ENCODE data around the gene RAB27B.

RAB27B gene

DNA sequence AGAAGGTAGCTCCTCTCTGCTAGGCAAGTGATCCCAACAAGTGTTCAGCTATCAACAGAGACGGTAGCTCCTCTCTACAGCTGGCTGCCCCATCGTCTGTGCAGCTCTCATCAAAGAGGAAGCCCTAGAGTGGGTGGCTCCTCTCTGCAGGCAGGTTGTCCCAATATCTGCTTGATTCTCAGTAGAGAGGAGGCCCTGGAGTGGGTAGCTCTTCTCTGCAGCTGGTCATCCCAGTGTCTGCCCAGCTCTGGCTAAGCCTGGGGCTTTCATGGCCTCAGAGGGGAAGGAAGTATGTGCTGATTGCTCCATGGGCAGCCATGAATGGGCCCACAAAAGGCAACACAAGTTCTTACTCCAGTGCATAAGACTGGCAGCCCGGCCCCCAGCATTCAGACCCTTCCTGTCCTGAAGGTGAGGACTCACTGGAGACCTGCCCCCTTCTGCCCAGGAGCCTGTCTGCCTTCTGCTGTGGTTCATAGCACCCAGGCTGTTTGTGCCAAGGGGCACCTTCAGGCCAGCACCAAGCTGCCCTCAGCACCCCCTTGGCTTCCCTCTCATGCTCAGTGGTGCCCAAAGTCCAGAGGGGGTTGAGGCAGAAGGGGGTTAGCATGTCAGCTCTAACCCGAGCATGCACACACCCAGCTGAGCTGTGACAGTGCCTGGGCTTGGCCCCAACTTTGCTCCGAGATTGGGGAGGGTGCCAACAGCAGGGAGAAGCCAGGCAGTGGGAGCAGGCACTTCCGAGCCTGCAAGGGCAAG, 82.1 kb downstream of the RAB27B start:
- DNase-seq (ENCODE audit: low read depth) = no peak

DNA sequence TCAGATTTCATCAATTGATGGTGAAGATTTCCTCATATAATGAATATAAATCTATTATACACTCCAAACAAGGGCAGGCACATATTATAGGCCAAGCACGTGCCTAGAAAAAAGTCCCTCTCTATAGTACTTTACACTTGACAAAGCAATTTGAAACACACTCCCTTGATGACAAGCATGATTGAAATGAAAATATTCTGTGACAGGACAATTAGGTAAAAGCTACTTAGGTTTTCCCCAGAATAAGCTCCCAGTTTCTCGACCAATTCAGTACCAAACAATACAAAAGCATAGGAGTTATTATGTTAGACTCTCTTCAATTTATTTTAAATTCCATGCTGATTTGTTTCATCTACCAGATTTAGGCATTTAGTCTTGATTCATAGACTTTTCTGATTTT, 83.3 kb downstream of the RAB27B start:
- DNase-seq (ENCODE audit: low read depth) = no peak

DNA sequence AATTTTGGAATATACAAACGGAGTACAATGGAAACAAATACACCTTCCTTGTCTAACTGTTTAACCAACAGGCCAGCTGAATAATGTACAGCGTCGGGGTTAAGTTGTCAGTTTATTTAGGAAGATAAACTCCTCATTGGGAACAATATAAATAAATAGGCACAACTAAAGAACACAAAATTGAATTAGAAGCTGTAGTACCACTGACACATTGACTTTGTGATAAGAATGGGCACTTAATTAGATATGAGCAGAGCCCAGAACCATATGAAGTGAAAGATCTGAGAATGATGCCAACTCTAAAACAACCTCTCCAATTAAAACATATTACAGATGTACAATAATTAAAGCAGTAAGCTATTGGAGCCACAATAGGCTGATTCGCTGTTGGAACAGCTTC, 86.5 kb downstream of the RAB27B start:
- DNase-seq (ENCODE audit: low read depth) = no peak

DNA sequence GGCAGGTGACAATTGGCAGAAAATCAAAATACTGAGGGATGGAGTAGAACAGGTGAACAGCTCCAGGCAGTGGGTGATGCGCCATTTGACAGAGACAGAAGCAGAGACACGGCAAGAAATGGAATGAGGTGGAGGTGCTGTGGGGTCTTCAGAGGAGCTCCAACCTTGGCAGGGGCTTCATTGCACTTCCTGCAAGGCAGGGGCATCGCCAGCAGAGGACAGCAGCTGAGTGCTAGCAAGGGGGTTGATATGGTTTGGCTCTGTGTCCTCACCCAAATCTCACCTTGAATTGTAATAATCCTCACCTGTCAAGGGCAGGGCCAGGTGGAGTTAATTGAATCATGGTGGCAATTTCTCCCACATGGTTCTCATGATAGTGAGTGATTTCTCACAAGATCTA, 88.2 kb downstream of the RAB27B start:
- no peak for DNase-seq (ENCODE audit: low read depth)

DNA sequence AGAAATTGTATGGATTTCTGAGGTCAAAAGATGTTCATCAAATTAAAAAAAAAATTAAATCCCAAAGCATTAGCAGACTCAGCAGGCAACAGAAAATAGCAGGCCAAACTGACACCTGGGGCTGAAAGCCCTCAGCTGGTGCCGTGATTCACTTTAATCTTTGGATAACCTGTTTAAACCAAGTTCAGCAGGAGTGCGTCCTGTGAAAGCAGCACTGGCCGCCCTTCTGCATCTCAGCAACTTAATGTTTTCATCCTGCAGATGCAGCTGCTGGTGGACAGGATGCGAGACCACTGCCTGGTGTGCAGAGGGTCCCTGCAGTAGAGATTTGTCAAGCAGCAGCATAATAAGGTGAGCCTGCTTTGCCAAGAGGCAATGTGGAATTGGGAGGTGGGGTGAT, 89.8 kb downstream of the RAB27B start:
- no peak for DNase-seq (ENCODE audit: low read depth)

DNA sequence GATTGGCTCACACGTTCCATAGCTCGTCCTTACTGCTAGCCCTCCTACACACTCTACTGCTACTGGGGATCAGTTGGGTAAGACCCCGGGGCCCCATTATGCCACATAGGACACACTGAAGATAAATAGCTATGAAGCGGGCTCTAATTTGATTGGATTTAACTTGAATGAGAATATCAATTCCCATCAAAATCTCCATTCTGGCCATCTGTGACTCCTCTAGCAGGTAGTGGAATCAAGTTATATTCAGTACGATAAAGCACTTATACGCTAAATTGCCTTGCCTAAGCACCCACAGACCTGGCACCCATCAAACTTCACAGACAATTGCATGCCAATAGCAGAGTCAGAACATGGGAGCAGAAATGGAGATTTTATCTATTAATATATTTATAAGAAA, 91.1 kb downstream of the RAB27B start:
- DNase-seq (ENCODE audit: low read depth) = no peak

DNA sequence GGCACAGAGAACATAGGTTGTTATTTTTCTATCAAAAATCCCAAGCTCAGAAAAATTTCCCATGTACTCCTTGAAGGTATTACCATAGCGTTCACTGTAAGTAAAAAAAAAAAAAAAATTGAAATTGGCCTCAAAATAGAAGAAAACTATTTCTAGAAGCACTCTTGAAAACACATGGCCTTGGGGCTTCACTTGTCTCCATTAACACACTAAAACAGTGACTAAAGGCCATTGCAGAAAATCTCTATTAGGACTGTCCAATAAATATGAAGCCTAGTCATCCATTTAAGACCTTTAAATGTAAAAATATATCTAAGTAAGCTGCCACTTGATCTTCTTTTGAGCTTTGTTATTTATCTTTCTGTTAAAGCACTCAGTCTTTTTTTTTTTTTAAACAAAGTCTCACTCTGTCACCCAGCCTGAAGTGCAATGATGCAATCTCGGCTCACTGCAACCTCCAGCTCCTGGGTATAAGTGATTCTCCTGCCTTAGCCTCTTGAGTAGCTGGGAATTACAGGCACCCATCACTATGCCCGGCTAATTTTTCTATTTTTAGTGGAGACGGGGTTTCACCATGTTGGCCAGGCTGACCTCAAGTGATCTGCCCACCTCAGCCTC, 95.2 kb downstream of the RAB27B start:
- no peak for DNase-seq (ENCODE audit: low read depth)

DNA sequence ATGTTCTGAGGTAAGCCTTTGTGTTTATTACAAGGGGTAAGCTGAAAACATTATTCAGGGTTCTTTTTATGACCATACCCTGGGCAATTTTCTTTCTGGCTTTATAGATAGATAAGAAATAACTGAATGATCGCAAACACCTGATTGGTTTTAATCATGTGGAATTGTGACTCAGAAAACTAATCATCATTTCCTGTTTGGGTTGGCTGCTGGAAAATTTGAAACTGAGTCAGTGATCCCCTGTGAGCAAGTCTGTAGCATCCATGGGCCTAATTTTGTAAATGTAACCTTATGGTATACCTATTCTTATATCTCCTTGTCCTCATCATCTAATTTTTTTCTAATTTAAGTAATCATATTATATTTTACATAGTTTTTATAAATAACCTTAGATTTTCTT, 96.7 kb downstream of the RAB27B start:
- DNase-seq (ENCODE audit: low read depth) = no peak

DNA sequence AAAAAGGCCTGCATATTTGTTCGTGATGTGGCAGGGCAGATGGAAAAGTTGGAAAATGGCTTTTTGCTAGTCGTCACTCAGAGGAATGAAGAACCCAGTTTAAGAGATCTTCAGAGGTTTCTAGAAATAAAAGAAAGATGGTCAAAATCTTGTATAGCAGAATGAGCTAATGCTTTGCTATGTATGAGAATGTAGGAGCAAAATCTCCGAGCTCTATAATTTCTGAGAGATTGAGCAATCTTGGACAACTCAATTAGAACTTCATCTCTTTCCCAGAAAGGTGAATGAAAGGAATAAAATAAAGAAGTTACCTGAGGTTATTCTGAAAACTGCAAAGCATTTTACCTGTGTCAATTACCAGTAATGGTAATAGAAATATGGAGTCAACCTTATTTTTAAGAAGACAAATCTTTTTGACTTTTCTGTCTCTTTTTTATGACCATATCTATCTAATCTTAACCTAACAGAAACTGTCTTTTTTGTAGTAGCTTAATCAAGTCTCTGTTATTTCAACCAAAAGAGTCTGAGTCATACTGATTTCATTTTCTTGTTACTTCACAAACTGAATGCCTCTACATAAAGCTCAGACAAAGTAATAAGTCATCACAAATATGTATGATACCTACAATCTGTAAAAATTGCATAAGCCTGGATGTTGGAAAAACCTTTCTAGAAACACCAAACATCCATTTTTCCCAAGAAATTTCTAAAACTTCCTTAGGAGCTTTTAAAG, 98.5 kb downstream of the RAB27B start:
- DNase-seq (ENCODE audit: low read depth) = no peak

DNA sequence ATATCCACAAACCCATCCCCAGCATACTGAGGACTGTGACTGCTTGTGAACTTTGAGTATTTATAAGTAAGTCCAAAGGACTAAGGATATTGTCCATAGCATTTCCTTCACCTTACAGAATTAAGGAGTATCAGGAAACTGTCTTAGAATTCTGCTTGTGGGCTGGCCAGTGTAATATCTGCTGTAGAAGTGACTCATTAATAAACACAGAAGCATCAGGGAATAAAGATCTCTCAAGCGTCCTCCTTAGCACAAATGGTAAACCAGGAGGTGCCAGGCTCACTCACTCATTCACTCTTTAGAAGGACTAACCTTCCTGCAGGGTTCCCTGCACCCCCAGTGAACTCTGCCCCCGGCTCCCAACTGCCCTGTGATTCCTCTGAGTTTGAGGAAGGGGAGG, 100.0 kb downstream of the RAB27B start:
- no peak for DNase-seq (ENCODE audit: low read depth)

DNA sequence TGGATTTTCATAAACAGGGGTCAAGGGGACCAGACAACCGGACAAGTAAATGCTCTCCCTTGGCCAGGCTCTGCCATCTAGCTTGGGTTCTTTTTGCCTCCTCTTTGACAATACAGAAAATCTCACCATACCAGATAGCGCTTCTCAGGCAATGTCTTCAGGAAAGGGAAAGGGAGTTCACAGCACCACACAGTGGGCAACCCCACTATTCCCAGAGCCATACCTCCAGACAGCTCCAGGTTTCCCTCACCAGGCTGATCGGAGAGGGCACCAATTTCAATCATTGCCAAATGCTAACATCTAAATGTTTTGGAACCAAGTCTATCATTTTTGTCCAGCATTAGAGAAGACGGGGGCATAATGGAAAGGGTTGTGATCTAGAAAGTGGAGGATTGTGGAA, 102.9 kb downstream of the RAB27B start:
- DNase-seq (ENCODE audit: low read depth) = no peak

DNA sequence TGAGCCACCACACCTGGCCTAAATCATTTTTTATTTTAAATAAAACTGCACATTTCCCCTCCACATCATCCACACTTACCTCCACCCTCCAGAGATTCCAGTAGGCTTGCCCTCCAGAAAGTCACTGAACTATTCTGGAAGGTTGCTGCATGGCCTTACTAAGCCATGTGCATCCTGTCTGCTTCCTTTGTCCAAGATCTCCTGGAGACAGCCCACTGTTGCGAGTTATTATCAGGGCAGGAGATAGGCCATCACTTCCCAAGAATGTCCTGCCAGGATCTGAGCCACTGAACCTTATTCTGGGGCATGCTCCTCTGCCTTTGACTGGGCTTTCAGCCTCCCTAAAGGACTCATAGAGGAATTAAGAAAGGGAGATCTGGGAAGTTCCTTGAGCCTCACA, 104.2 kb downstream of the RAB27B start:
- DNase-seq (ENCODE audit: low read depth) = no peak

DNA sequence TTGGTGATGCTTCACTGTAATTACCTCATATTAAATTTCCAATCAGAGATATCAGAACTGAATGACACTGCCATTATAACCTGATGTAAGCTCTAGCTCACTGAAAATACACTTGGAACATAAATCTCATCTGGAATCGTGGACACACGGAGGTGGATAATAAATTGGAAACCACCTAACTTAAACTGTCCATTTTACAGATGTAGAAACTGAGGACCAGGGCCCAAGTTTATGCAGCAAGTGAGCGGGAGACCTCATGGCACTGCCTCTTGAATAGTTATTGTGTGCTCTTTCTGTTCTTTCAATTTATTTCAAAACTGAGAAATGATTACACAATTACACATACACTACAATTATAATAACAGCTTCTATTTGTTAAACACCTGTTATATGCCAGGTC, 110.2 kb downstream of the RAB27B start:
- no peak for DNase-seq (ENCODE audit: low read depth)

DNA sequence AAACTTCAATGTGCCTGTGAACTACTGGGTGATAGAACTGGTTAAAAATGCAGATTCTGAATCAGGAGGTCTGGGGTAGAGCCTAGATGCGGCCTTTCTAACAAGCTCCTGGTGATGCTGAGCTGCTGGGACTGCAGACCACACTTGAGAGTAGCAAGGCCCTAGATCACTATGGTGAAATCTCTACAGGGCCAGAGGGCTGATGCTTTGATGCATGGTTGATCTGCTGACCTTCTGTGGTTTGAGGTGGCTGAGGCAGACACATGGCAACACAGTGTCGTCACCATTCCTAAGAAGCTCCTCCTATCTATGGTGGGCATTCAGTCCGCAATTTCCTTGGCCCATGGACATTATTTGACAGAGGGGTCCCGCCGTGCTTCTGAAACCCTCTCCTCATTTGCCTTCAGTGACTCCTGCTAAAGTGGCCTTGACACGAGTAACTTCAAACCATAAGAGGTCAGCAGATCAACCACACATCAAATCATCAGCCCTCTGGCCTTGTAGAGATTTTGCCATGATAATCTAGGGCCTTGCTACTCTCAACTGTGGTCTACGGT, 111.2 kb downstream of the RAB27B start:
- no peak for DNase-seq (ENCODE audit: low read depth)

DNA sequence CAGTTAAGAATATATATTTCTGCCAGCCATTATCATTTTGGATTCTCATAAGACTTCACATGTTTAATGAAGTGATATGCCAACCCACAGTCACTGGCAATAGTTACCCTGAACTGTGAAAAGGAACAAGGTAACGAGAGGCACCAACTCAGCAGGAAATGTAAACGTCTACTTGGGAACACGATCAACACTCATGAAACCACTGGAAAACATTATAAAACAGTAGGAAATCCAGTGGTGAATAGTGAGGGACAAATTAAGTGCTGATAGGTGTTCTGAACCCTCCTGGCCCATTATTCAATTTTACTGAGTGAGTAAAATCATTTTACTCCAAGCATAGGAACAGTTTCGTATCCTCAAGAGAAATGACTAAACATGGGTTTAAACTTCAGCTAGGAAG, 113.9 kb downstream of the RAB27B start:
- DNase-seq (ENCODE audit: low read depth) = no peak

DNA sequence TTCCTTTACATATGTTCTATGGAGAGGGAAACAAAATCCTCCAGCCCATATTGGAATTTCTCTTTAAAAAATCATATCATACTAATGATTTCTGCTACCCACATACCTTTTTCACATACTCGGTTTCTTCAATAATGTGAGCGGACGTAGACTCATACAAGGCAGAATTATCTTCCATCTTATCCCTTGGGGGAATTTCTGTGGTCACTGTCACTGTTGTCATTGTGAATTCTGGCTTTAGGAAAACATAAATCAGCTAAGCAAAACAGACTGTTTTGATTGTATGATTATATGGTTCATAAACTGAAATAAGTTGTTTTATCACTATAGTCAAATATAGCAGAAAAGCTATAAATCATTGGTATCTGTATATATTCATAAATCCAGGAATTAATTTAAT, 114.3 kb downstream of the RAB27B start:
- no peak for DNase-seq (ENCODE audit: low read depth)

Data from stimulated activated CD8-positive, alpha-beta memory T cell treated with anti-CD3 and anti-CD28 coated beads, Interleukin-12 subunit alpha, Interleukin-12 subunit beta, amount 100 ng/mL, for 1 hour (primary cell).